Esophagus squamous epithelium (tissue), 4 donors: Measurements from ENCODE around the gene RAB3GAP1.

Source experiments
- CTCF ChIP-seq, 6 experiments: fragments of 450-650 bp in 4 of 6; fragments of 200-600 bp in 2 of 6; sonication (generic) in 2 of 6; IDR thresholded peaks; one replicate each; pipeline ENCODE4 v1.5.1; 2016 to 2019; ENCODE audit warnings: antibody characterized with exemption in 6 of 6, mild to moderate bottlenecking in 4 of 6, moderate library complexity in 4 of 6
- POLR2A ChIP-seq, 4 donors: fragments of 450-650 bp; IDR thresholded peaks; one replicate each; pipeline ENCODE4 v1.6.1; 2017; ENCODE audit warnings: antibody characterized with exemption in 4 of 4, mild to moderate bottlenecking in 4 of 4, moderate library complexity in 3 of 4

GRCh38 chr2:135183822-135184221, 131.7 kb downstream of the RAB3GAP1 start:
- TF ChIP-seq POLR2A (IDR thresholded peaks at IDR 0.05) (no peak), CTCF (IDR thresholded peaks at IDR 0.05) (no peak)
